GM19023 (cell line): ENCODE data around the gene GSE1.
A peak's percentile ranks its signal among the peaks of the same experiment; 100 is the strongest.

Source experiments
- ATAC-seq: cut with Tn5 transposase; IDR thresholded peaks from one replicate; pipeline ENCODE4 v1.9.1; 2021; ENCODE audit warnings: mild to moderate bottlenecking, moderate library complexity; ENCODE audit not compliant: unreplicated experiment

The GSE1 gene

GRCh38 chr16:85605051-85605911 is 7.8 kb upstream of the GSE1 start:
- ATAC-seq = no peak

GRCh38 chr16:85605912-85606841 is 6.9 kb upstream of the GSE1 start:
- ATAC-seq = no peak

- ATAC-seq = no peak
Measured at GRCh38 chr16:85606904-85607303, 6.2 kb upstream of the GSE1 start.

GRCh38 chr16:85607321-85607765 is 5.8 kb upstream of the GSE1 start:
- no peak for ATAC-seq

GRCh38 chr16:85607796-85608514 is 5.2 kb upstream of the GSE1 start:
- ATAC-seq = no peak

GRCh38 chr16:85608515-85608885 is 4.6 kb upstream of the GSE1 start:
- ATAC-seq = no peak

GRCh38 chr16:85608887-85609286 is 4.2 kb upstream of the GSE1 start:
- ATAC-seq = no peak

- ATAC-seq = no peak
Measured at GRCh38 chr16:85609539-85609938, 3.6 kb upstream of the GSE1 start.

GRCh38 chr16:85610059-85610445 is 3.1 kb upstream of the GSE1 start:
- no peak for ATAC-seq

GRCh38 chr16:85610446-85611193 is 2.5 kb upstream of the GSE1 start:
- peak; percentile 36 for ATAC-seq

GRCh38 chr16:85611194-85611443 is 2.0 kb upstream of the GSE1 start:
- ATAC-seq = no peak

- ATAC-seq = no peak
Measured at GRCh38 chr16:85611444-85612190, 1.5 kb upstream of the GSE1 start.

- ATAC-seq = no peak
Measured at GRCh38 chr16:85612191-85612800, 826 bp upstream of the GSE1 start.

GRCh38 chr16:85613604-85614337 is 649 bp downstream of the GSE1 start:
- ATAC-seq = no peak

GRCh38 chr16:85614338-85615013 is 1.4 kb downstream of the GSE1 start:
- ATAC-seq = no peak

GRCh38 chr16:85615014-85615851 is 2.1 kb downstream of the GSE1 start:
- ATAC-seq = no peak

- peak; percentile 25 for ATAC-seq
Measured at GRCh38 chr16:85615852-85616606, 2.9 kb downstream of the GSE1 start.
